Measurements from ENCODE around the gene CERS1.

GRCh38 chr19:18898081-18898606 lies 2.2 kb upstream of the CERS1 start:
- TF ChIP-seq CTCF (conservative IDR thresholded peaks at IDR 0.05; ENCODE audit: low read length) (no peak), EZH2phosphoT487 (IDR thresholded peaks at IDR 0.05; ENCODE audit: borderline replicate concordance) (no peak)
